ENCODE results near the gene ACOX2. TPM values are rescaled to one million over a fixed set of nuclear protein-coding genes. Genes with fewer than 3 reads are reported as not detected.

The ACOX2 gene
- total and polyA plus RNA-seq, 2 of the 13 experiments (the other 11 are each of a cell fraction or from before 2014, with no cell fraction given), result 42.6 to 98.5 TPM

- no peak for TF ChIP-seq ETS1 (CRISPR knock-in tag; IDR thresholded peaks at IDR 0.05)
- no peak for TF ChIP-seq HINFP (CRISPR knock-in tag; IDR thresholded peaks at IDR 0.05; ENCODE audit: low read depth)
- TF ChIP-seq ZNF839 (CRISPR knock-in tag; IDR thresholded peaks at IDR 0.05; ENCODE audit: borderline replicate concordance), result no peak
- TF ChIP-seq CTCF (CRISPR knock-in tag; IDR thresholded peaks at IDR 0.05), result 0 out of 2 replicates have a peak, but pooled peaks have one; percentile 3
- TF ChIP-seq YY1 (IDR thresholded peaks at IDR 0.05; ENCODE audit: insufficient read depth, insufficient replicate concordance, low read depth, low read length), result no peak
- TF ChIP-seq ZNF138 (CRISPR knock-in tag; IDR thresholded peaks at IDR 0.05; ENCODE audit: low read depth), result no peak
- TF ChIP-seq ZBTB42 (CRISPR knock-in tag; IDR thresholded peaks at IDR 0.05), result no peak
- no peak for TF ChIP-seq MED13 (CRISPR knock-in tag; IDR thresholded peaks at IDR 0.05)
- no peak for TF ChIP-seq NFE2 (CRISPR knock-in tag; IDR thresholded peaks at IDR 0.05)
- peak; percentile 5; the same call in 1 of the 2 replicates for TF ChIP-seq NCOR1 (IDR thresholded peaks at IDR 0.05; ENCODE audit: borderline replicate concordance, low read length)
- TF ChIP-seq ZNF234 (CRISPR knock-in tag; conservative IDR thresholded peaks at IDR 0.05), result no peak
- TF ChIP-seq DPF2 (CRISPR knock-in tag; IDR thresholded peaks at IDR 0.05; ENCODE audit: borderline replicate concordance, low read depth), result no peak
- TF ChIP-seq ZFP37 (CRISPR knock-in tag; IDR thresholded peaks at IDR 0.05; ENCODE audit: borderline replicate concordance), result no peak
- no peak for TF ChIP-seq KLF12 (CRISPR knock-in tag; IDR thresholded peaks at IDR 0.05; ENCODE audit: borderline replicate concordance)
- TF ChIP-seq PHF21A (CRISPR knock-in tag; IDR thresholded peaks at IDR 0.05), result 0 out of 2 replicates have a peak, but pooled peaks have one; percentile 2
- TF ChIP-seq PREB (CRISPR knock-in tag; IDR thresholded peaks at IDR 0.05), result no peak
- peak; percentile 49; the same call in 1 of the 2 replicates for TF ChIP-seq SNAPC5 (CRISPR knock-in tag; IDR thresholded peaks at IDR 0.05; ENCODE audit: borderline replicate concordance)
- TF ChIP-seq ZNF841 (CRISPR knock-in tag; IDR thresholded peaks at IDR 0.05; ENCODE audit: borderline replicate concordance), result no peak
- TF ChIP-seq MZF1 (CRISPR knock-in tag; IDR thresholded peaks at IDR 0.05; ENCODE audit: borderline replicate concordance), result no peak
- TF ChIP-seq ZSCAN22 (CRISPR knock-in tag; IDR thresholded peaks at IDR 0.05), result no peak
- no peak for TF ChIP-seq KLF11 (CRISPR knock-in tag; IDR thresholded peaks at IDR 0.05)
- no peak for TF ChIP-seq MXD4 (CRISPR knock-in tag; IDR thresholded peaks at IDR 0.05)
- TF ChIP-seq NFE2L2 (IDR thresholded peaks at IDR 0.05; ENCODE audit: low read length), result no peak
- no peak for TF ChIP-seq ATF1 (CRISPR knock-in tag; IDR thresholded peaks at IDR 0.05)
- TF ChIP-seq ZKSCAN5 (CRISPR knock-in tag; IDR thresholded peaks at IDR 0.05), result no peak
Measured at GRCh38 chr3:58537412-58538301, 667 bp upstream of the ACOX2 start (continued).
